Hepatocyte (in vitro differentiated cells): Measurements from ENCODE around the gene SCAMP5.

Source experiments
- CTCF ChIP-seq: fragments of 200-600 bp; sonication (generic); IDR thresholded peaks from 2 replicates; pipeline ENCODE4 v1.5.1; 2016; ENCODE audit warnings: antibody characterized with exemption, mild to moderate bottlenecking; ENCODE audit not compliant: poor library complexity
- EZH2 ChIP-seq: fragments of 200-600 bp; sonication (generic); IDR thresholded peaks from 2 replicates; pipeline ENCODE4 v1.6.1; 2016; ENCODE audit warnings: antibody characterized with exemption, mild to moderate bottlenecking, borderline replicate concordance
- EZH2phosphoT487 ChIP-seq: fragments of 200-600 bp; sonication (generic); IDR thresholded peaks from one replicate; pipeline ENCODE4 v1.6.1; 2018; ENCODE audit warnings: antibody characterized with exemption, mild to moderate bottlenecking, low read depth, moderate library complexity; ENCODE audit not compliant: unreplicated experiment, severe bottlenecking

- no peak for TF ChIP-seq EZH2phosphoT487
- TF ChIP-seq CTCF = no peak
- TF ChIP-seq EZH2 = no peak
Measured at GRCh38 chr15:75045332-75046015, 50.1 kb downstream of the SCAMP5 start.
